HG03575 (cell line): Measurements from ENCODE around the gene CDC26.
"Not testable (repeated sequence)": the region's sequence is repeated elsewhere in the genome, so short reads cannot be mapped to it uniquely, and the experiment has no call there.

ENCODE experiments used
- ATAC-seq: cut with Tn5 transposase; IDR thresholded peaks from one replicate; pipeline ENCODE4 v1.9.1; 2021; ENCODE audit not compliant: unreplicated experiment, insufficient number of reproducible peaks, low FRiP score; ENCODE audit errors: extremely low read depth

The CDC26 gene

DNA sequence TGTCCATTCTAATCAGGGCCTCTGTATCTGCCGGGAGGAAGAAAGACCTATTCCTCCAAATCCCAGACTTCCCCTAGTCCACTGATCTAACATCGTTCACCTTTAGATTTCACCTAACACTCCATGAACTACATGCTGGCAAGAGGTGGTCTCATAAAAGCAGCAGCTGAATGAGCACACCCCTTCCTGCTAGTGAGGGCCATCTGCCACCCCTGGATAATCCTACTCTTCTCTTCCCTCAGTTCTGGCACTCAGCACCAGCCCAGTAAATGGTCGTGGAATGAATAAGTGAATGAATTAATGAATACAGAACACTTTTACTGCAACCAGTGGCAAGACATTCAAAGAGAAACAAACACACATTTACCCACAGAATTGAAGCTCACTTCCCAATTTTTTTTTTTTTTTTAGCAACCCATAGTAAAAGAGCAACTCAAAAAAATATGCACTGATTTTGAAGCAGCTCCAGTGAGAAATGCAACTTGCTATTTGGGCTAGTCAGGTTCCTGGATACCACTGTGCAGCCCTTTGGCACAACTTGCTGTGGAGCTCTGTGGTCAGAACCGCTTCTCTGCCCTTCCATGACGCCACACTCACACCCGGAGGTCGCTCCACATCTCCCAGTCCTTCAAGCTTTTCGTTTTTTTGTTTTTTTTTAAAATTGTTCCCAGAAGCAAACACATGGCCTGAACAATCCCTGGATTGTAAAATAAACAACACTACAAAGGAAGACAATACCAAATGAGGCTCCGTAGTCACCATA, 21.6 kb upstream of the CDC26 start:
- ATAC-seq, result no peak

DNA sequence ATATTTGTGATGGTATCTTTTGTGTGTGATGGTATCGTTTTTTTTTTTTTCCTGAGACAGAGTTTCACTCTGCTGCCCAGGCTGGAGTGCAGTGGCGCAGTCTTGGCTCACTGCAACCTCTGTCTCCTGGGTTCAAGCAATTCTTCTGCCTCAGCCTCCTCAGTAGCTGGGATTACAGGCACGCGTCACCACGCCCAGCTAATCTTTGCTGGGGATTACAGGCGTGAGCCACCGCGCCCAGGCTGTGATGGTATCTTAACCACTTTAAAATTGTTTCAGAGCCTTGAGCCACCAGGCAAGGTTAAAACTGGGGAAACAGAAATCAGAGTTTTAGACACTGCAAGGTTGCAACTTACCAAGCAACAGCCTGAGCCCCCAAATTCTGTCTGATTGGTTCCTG, 20.9 kb upstream of the CDC26 start:
- ATAC-seq, result not testable (repeated sequence)

DNA sequence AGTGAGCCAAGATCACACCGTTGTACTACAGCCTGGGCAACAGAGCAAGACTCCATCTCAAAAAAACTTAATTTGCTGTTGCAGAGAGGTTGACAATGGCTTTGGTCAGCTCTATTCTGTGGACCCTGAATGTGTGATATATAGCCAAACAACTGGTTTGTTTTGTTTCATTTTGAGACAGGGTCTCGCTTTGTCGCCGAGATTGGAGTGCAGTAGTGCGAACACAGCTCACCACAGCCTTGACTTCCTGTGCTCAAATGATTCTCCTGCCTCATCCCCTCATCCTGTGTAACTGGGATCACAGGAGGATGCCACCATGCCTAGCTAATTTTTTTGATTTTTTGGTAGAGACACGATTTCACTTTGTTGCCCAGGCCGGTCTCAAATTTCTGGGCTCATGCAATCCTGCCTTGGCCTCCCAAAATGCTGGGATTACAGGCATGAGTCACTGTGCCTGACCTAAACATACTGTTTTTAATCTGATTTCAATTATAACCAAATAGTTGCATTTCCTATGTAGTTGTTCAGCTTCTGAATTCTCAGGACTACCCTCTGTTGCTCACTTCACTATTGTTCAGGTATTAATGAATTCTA, 18.0 kb upstream of the CDC26 start:
- no peak for ATAC-seq

DNA sequence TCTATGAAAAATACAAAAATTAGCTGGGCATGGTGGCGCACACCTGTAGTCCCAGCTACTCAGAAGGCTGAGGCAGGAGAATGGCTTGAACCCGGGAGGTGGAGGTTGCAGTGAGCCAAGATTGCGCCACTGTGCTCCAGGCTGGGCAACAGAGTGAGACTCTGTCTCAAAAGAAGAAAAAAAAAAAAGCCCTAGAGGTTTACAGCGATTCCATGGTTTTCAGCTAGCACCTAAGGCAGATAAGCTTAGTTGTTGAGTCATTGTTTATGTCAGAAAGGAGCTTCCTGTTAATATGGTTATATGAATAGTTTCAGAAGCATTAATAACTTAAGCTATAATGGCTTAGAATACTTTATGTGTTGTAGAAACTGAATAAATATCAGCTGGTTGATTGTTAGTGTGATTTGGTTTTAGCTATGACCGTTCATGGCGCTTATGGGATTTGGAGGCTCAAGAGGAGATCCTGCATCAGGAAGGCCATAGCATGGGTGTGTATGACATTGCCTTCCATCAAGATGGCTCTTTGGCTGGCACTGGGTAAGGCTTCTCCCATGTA, 14.8 kb upstream of the CDC26 start:
- ATAC-seq, result no peak

DNA sequence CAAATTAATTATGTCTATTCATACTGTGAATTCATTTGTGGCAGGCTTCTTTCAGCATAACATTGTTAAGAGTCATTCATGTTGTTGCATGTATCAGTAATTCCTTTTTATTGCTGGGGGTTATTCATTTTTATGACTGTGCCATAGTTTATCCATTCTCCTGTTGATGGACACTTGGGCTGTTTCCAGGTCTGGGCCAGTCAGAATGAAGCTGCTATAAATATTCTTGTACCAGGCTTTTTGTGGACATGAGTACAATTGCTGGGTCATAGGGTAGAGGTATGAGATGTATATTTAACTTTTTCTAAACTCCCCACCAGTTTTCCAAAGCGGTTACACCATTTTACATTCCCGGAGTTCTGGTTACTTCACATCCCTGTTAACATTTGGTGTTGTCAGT, 13.7 kb upstream of the CDC26 start:
- no peak for ATAC-seq

DNA sequence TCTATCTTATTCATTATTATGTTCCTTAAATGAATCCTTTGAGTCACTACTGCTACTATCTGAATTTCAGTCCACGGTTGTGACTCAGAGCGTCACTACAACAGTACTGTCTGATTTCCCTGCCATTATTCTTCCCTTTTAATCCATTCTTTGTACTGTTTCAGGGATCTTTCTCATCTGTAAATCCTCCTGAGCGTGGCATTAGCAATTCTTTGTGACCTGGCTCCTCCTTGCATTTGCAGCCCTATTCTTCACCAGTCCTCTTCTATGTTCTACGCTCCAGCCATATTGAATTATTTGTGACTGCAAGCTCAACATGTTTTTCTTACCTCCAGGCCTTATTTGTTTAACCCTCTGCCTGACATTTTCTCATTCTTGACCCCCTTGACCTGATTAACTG, 6.0 kb upstream of the CDC26 start:
- no peak for ATAC-seq

DNA sequence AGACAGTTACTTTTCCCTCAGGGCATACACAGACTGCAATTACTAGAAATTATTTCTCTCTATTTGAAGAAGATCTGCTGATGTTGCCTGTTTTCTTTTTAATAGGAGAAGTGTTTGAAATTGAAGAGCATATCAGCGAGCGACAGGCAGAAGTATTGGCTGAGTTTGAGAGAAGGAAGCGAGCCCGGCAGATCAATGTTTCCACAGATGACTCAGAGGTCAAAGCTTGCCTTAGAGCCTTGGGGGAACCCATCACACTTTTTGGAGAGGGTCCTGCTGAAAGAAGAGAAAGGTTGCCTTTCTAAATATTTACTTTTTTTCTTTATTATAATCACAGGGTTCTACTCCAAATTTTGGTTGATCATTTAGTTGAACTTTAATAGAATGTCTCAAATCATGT, 3.5 kb upstream of the CDC26 start:
- ATAC-seq, result no peak

DNA sequence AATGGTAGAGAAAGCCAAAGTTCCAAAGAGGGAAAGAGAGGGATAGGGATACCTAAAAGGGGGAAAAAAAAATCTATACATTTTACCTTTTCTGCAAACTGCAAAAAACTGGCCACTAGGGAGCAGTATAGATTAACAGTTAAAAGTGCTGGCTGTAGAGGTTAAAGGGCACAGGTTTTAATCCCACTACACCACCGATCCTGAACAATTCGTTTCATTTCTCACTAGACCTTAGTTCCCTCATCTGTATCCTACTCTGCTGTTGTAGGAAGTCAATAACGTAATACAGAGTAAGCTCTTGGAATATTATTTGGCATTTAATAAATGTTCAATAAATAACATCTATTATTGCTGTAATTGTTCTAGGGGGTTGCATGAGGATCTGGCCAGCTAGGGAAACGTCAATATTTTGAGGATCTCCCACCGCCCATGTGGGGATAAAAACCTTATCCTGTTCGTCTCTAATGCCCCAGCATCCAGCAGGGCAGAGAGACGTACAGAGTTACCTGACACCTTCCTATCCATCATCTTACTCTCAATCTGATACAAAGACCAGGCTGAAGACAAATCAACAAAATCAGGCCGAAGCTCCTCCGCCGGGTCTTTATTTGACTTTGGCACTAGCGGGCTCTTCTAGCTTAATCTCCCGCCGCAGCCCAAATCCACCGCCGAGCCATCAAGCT, 757 bp downstream of the CDC26 start:
- no peak for ATAC-seq

DNA sequence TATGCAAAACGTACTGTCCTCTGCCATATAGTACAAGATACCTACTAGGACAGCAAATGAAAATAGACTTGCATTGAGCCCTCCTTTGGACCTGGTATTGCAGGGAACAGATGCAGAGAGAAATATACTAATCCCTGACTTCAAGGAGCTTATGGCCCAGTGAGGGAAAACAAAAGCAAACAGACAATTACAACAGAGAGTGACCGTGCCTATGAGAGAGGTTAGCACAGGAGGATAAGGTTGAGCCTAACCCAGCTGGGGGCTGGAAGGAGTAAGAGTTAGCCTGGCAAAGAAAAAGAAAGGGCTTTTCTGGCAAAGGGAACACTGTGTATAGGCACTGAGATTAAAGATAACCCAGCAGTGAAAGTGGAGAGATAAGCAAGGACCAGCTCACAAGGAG, 5.5 kb downstream of the CDC26 start:
- ATAC-seq, result no peak

DNA sequence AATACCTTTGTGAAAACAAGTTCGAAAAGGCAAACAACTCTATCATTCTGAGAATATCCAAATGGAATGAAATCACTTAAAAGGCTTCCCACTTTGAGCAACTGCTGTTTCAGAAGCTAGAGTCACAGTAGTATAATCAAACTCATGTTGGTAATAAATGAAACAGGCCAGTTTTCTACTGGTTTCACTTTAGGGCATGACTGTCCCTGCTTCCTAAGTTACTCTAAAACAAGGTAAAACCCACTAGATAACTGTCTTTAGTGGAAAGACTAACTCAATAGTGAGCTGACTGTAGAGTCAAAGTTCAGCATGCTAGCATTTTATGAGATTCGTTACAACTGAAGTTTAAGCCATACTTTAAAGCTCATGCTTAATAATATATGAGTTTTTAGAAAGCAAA, 6.0 kb downstream of the CDC26 start:
- no peak for ATAC-seq

DNA sequence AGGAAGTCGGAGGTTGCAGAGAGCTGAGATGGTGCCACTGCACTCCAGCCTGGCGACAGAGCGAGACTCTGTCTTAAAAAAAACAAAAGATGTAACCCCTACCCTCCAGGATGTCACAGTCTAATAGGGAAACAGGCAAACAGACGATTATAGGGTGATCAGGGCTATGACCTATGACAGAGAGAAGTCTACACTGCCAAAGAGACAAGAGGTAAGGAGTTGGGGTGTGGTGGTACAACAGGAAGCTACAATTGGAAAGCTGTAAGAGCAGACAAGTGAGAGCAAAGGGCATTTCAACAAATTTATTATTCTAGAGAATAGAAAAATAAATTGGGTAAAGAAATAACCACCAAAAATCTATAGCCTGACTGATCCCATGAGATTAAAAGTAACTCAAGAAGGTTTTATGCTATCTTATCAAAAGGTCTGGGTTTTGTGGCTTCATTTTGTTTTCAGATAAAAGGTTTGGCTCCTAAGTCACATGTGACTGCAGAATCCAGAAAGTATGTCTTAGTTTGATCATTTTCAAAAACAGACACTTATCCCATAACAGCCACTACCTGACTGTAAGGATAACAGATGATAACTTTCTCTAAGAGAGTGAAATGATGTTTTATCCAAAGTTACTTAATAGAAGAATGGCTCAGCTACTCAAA, 7.3 kb downstream of the CDC26 start:
- ATAC-seq, result no peak

DNA sequence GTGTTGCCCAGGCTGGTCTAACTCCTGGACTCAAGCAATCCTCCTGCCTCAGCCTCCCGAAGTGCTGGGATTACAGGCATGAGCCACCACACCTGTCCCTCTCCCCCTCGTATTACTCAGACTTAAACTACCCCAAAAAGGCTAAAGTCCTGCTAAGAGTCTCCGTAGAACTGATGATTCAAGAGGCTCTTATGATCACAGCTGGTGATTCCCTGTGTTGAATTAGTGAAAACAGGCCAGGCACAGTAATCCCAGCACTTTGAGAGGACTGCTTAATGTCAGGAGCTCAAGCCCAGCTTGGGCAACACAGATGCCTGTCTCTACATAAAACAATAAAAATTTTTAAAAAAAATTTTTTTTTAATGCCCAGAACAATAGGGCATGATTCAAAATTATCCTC, 9.2 kb downstream of the CDC26 start:
- no peak for ATAC-seq

DNA sequence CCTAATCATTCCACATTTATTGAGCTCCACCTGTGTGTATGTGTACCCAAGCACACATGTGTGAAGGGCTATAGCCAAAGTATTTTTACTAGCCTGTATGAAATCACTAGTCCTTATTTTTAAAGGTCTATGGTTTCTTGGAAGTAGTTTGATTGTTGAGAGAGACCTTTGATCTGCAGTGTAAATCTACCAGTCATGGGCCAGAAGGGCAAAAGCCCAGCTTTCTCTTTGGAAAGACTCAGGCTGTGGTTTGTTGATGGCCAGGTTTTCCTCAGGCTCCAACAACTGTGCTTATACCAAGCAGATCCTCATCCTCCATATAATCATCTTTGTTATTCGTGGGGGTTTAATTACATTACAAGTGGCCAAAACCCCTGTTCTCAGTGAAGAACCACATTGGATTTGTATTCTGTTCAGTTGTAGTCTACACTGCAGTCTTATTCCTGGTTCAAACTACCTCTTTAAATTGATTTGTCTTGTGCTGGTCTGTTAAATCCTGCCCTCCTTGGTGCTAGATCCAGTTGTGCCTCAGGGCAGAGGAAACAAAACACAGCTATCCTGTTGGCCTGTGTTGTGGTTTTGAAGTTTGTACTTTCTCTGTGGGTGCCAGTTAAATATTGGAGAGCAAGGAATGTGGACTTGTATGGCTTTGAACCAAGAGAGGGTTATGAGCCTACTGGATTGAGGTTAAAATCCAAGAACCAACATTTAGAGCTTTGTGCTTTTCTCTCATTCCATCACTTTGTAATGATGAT, 13.3 kb downstream of the CDC26 start:
- ATAC-seq, result no peak

DNA sequence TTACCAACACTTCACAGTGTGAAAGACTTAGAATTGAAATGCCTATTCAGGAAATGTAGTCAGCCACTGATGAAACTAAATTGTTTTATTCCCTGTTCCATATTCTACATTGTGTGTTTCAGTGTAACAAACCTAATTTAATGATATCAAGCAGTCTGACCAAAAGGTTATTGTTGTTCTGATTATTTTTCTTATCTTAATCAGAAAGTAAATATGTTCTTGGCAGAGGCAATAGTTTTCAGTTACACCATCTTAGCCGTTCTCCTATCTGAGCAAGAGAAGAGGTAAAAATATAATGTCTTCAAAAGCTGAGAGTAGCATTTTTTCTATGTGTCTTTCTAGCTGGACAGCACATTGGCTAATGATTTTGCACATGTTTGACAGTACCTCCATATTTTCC, 17.1 kb downstream of the CDC26 start:
- ATAC-seq, result no peak

DNA sequence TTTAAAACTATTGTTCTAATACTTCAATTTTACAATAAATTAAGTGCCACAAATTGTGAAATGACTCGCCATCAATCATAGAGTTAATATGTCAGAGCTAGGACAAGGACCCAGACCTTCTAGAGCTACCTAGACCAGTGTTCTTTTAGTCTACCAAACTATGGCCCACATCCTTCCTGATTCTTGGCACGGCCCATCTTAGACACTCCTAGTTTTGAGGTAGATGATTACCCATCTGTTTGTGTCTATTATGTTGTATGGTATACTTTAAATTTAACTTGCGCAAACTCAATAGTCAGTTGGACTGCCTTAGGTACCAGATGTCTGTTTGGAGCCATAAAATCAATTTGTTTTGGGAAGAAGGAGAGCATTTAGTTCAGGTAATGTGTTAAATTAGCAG, 17.5 kb downstream of the CDC26 start:
- no peak for ATAC-seq

DNA sequence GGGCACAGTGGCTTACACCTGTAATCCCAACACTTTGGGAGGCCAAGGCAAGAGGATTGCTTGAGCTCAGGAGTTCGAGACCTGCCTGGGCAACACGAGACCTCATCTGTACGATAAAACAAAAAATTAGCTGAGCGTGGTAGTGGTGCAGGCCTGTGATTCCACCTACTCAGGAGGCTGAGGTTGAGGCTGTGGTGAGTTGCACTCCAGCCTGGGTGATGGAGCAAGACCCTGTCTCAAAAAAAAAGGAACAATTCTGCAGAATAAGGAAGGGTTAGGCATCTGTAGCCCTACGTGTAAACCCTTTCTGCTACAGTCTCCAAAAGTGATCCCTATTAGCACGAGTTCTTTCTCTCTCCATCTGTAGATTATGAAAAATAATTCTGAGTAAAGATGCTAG, 19.9 kb downstream of the CDC26 start:
- no peak for ATAC-seq

DNA sequence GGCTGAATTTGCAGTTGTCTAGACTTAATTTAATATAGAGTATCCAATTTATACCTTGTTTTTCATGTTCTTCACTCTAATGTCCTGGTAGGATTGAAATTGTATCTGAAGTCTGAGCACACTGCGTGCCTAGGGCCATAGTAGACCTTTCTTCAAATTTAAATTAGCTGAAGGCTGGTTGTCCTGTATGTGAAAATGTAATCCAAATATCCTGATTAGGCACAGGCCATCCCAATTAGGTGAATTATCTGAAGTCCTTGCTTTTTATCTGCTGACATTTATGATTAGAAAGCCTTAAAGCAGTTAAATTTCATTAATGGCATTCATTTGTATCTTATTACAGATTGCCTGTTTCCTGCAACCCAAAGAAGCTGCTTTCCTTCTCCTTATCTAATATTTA, 20.4 kb downstream of the CDC26 start:
- ATAC-seq, result no peak

DNA sequence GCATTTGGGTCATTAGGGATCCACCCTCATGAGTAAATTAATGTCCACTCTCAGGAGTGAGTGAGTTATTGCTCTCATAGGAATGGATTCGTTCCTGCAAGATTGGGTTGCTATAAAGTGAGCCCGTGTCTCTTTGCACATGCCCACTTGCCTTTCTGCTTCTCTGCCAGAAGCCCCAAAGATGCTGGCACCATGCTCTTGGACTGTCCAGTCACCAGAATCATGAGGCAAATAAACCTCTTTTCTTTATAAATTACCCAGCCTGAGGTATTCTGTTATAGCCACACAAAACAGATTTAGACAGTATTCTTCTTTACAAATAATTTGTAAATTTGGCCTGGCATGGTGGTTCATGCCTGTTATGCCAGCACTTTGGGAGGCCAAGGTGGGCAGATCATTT, 24.6 kb downstream of the CDC26 start:
- ATAC-seq, result no peak

DNA sequence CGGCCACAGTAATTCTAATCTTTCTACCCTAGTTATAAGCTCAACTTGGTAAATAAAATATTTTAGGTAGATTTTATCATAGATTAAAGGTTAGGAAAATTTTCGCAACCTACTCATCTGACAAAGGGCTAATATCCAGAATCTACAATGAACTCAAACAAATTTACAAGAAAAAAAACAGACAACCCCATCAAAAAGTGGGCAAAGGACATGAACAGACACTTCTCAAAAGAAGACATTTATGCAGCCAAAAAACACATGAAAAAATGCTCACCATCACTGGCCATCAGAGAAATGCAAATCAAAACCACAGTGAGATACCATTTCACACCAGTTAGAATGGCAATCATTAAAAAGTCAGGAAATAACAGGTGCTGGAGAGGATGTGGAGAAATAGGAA, 25.7 kb downstream of the CDC26 start:
- not testable (repeated sequence) for ATAC-seq
